NCI-H748 (cell line): Measurements from ENCODE around the gene PPM1F.

Experiments
- DNase-seq: peaks from one replicate; lab custom pipeline; 2025; ENCODE audit not compliant: unreplicated experiment; lab: John Stamatoyannopoulos, UW

Gene PPM1F

DNA sequence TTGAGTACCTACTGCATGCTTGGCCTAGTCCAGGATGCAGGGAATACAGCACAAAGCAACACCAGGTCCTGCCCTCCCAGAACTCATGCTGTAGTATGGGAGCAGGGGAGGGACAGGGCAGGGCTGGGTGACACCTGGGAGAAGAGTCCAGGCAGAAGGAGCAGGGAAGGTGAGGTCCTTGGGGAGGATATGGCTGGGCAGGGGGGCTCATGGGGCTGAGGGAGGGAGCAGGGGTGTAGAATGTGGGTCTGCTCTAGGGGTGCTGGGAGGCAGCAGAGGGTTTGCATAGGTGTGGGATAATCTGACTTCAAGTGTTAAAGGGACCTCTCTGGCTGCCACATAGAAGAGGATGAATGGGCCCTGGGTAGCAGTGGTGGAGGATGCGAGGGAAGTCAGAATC, 25.2 kb upstream of the PPM1F start:
- DNase-seq, result no peak

DNA sequence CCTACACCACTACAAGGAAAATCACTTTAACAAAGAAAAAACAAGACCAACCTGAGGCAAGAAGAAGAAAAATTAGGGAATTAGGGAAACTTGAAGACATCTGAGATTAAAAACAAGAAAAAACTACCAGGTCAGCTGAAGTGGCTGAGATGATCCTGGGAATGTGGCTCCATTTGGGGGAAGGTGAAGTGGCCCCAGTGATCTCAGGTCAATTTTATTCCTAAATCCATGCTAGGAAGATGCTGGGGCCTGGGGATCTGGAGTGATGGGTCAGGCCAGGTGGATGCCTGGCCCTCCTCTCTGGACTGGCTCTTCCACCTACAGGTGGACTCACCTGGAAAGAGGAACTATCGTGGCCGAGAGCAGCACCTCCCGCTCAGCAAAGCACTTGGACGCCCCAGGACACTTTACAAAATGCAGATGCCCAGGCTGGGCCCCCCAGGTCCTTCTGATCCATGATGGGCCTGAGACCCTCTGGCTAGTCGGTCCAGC, 23.3 kb upstream of the PPM1F start:
- no peak for DNase-seq

DNA sequence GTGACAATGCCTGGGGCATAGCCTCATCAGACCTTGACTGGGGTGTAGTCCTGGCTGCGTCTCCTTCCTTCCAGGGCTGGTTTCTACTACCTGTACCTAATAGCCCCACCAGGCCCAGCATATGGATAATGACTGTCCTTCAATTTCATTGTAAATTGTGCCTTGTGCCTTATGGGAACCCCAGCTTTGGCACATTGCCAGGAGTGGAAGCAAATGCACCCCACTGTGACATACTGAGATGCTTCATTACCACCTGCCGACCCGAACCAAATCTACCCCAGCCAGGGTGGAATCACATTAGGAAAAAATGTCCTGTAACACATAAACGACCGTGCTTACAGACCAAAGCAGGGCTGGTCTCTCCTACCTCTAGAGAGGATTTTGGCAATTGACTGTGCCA, 22.6 kb upstream of the PPM1F start:
- DNase-seq, result no peak

DNA sequence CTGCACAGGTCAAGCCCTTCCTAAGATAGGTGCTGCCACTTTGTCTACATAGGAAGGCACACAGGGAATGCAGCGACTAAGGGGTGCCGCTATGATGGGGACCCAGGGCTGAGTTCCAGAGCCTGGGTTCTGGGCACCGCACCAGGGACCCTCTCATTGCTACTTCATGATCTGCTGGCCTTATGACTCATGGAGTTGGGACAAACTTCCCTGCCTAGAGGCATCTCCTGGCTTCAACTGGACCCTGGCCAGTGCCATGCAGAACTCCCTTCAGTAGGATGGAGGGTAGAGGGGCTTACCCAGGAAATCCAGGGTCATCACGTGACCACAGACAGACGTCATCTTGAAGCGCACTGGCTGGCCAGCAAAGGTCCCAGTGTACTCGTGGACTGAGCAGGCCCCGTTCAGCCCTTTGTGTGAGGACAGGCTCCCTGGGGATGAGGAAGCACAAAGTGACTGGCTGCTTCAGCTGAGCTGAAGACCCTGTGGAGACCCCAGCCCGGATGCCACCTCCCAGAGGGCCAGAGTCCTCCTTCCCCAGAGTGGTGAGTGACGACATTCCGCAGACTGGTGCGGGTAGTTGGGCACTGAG, 21.5 kb upstream of the PPM1F start:
- DNase-seq, result no peak

DNA sequence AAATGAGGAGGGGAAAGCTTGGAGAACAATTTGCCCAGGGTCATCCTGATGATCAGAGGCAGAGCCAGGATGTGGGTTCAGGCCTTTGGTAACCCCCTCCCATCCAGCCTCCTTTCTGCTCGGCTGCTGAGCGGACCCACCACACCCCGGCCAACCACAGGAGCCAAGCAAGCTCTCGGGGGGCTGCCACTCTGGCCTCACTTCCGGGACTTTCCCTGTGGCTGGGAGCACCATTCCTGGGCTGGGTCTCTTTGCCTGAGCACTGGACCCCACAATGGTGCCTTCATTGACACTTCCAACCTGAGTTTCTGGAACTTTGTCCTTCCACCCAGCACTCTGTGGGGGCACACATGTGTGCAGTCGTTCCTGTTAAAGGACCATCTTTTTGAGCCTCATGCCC, 20.2 kb upstream of the PPM1F start:
- no peak for DNase-seq

DNA sequence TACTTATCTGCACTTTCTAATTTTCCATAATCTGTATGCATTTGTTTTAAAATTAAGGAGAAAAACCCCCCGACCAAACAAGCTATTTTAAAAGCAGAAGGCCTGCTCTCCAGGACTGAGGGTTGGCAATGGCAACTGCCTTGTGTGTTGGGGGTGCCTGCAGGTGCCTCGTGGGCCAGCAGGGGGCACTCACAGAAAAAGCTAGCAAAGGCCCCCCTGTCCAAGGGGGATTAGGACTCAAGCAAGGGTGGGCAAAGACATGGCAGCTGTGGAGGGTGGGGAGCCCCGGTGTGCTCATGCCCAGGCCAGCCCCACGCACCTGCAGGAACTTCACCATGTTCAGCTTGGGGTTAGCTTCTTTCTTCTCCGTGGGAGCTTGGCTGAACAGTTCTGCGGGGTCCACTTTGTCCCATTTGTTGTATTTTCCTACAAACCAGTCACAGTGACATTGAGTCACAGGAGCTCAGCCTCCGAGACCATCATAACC, 19.7 kb upstream of the PPM1F start:
- no peak for DNase-seq

DNA sequence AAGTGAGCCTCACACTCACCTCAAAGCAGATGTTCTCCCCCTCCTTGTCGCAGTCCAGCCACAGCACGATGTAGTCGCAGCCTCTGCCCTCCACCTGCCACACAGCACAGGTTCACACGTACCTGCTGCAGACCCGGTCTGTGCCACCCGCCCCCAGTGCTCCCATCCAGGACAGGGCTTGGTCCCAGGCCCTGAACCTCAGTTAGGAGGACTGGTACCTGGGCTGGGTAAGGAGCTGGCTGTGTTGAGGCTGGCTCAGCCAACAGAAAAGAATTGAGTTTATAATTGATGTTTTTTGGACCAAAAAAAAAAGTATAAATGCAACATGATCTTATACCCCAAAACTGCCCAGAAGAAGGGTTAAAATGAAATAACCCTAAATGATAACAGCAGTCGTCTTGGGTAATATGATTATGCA, 19.2 kb upstream of the PPM1F start:
- no peak for DNase-seq

DNA sequence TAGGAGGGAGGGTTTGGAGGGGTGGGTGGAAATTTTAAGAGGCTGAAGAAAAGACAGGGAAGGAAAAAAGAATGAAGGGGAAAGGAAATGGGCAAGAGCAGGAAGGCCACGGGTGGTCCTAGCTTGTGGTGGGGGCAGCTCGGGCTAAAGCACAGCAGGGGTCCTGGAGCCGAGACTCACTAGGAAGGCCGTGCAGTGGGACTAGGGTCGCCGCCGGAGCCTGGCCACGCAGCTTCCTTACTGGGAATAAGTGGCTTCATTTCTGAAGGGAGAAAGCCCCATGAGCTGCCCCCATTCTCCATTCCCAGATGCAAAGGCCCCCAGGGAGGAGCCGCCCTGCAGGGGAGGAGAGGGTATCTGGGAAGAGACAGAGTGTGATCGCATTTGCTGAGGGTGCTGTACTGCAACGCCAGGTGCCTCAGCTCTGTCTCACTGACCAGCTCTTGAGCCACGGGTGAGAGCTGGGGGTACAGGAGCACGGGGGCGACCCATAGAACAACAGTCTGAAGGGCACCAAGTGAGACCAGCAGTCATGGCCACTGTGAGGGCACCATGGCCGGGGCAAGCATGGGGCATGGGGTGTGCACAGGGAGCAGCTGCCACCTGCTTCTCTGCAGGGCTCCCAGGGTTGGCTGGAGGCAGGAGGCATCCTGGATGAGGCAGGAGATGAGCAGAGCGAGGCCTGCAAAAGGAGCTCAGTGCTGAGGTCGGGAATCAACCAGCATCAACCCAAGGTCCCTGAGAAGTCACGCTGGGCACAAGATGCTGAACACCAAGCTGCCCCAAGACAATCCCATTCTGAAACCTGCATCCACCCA, 18.4 kb upstream of the PPM1F start:
- DNase-seq, result no peak

DNA sequence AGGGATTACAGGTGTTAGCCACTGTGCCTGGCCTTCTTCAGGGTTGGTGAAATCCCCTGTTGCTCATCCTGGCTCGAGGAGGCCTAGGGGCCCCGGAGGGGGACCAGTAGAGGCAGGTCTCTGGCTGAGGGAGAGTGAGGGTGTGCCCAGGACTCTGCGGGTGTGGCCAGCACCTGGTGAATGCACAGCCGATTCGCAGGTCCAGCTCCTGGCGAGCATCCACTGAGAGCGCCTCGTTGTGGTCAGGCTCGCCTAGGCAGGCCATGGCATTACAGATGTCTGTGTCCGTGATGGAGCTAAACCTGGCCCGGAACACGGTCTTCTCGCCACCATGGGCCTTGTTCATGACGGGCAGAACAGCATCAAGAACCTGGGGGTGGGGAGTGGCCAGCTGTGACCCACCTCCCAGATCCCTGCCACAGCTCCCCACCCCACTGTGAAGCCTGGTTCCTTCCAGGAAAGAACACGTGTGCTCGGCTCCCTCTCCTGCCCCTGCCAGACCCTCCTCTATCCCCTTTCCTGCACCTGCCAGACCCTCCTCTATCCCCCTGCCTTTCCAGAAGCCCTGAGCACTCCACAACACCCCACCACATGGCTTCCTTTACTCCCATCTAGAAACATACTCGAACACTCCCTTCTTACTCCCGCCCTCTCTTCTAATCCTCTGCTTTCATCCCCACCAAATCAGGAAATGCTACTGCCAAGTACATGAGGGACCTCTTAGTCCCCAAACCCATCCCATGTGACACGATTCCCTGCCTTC, 17.6 kb upstream of the PPM1F start:
- no peak for DNase-seq

DNA sequence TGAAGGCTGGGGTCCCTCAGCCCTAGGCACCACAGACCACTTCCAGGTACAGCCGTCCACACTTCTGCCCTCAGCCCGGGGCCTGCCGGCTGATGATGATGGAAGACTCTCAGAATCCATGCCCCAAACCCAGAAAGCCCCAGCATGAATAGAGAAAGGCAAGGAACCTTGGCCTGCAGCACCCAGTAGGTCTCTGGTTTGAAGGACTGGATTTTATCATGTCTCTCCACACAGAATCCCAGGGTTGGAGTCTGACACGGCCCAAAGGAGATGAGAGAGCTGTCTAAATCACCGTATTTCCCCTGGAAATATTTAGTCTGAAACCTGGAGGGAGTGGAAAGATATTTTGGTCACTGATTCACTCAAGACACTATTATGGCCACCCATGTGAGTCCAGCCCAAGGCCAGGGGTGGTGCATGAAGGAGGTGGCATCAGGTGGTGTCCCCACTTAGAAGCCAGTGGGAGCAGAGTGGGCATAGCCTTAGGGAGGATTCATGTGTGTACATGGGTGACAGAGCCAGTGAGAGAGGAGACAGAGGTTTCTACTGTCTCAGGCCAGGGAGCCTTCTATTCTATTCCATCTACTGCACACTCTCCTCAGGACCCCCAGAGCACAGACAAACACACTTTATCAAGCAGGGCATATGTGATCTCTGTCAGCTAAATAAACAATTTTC, 15.9 kb upstream of the PPM1F start:
- no peak for DNase-seq

DNA sequence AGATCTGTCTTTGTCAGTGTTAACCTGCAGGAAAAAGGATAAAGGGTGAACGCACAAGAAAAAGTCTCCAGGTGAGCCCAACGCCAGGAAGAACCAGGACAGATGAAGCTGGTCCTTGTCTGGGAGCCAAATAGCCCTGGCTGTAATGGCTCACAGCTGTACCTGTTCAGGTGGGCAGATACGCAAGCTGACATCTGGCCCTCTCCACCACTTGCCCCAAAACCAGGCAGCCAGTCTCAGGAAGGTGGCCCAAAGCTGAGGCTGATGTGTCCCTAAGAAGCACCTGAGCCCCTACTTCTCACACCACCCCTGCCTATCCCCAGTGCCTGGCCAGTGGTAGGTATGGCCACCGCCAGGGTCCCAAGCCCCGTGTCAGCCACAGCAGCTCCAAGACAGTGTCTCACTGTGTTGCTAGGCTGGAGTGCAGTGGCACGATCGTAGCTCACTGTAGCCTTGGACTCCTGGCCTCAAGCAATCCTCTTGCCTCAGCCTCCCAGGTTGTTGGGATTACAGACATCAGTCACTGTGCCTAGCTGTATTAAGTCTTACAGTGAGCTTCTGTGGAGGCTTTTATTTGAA, 15.1 kb upstream of the PPM1F start:
- no peak for DNase-seq

DNA sequence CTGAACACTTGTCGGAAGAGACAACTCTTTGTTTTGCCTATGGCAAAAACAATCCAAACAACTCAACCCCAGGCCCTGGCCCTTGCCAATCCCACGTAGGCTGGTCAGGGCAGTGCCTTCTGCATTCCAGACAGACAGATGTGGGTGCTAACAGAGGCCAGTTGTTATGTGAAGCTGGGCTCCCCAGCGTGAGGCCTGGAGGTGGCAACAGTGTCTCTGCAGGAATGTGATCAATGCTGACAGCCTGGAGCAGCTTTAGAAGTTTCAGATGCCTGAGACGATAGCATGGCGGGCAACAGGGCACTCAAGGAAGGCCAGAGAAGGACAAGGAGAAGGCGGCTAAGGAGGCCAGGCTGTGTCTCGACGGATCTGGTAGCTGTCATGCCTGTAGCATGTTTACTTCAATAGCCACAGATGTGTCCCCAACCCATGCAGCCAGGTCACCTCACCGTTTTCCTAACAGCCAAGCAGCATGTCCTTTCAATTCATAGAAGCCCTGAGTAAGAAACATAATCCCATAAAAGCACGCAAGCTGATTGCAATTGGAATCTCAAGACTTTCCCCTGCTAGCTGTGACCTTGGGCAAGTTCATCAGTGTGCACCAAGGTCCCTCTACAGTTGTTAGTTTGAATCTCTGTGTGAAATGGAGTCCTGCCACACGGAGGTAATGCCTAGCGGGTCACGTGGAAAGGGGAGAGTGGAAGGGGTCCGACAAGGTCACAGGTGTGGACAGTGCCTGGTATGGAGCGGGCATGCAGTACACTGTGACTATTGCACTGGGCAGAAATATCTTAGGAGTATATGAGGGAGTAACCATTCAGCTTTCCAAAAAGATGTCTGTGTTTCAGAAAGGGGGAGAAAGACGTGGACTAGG, 14.2 kb upstream of the PPM1F start:
- no peak for DNase-seq

DNA sequence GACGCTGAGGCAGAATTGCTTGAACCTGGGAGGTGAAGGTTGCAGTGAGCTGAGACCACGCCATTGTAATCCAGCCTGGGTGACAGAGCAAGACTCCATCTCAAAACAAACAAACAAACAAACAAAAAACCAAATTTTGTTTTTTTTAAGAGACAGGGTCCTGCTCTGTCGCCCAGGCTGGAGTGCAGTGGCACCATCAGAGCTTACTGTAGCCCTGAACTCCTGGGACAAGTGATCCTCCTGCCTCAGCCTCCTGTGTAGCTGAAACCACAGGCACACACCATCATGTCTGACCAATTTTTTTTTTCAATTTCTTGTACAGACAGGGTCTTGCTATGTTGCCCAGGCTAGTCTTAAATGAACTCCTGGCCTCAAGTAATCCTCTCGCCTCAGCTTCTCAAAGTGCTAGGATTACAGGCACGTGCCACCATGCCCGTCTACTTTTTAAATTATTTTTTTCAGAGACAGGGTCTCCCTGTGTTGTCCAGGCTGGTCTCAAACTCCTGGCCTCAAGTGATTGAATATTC, 13.2 kb upstream of the PPM1F start:
- no peak for DNase-seq

DNA sequence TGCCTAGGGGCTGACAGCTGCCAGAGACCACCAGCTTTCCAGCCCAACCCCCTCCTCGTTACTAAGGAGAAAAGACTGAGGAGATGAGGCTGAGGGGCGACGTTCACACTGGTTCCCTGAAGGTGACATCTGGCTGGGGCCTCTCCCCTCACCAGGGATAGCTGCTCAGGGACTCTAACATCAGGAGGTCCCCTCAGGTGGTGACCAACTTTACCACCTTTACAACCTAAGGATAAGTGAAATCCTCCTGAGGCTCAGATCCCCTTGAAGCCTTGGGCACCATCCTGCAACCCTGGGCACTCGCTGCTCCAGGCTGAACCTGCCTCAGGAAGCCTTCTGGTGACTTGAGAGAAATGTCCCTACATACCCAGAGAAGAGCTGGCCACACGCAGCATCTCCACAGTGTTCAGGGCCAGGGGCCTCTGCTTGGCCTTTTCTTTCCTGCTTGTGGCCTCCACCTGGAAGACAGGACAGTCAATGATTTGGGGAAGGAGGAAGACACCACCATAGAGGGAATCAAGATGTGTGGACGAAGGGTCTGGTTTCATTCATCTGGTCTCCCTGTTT, 12.4 kb upstream of the PPM1F start:
- no peak for DNase-seq

DNA sequence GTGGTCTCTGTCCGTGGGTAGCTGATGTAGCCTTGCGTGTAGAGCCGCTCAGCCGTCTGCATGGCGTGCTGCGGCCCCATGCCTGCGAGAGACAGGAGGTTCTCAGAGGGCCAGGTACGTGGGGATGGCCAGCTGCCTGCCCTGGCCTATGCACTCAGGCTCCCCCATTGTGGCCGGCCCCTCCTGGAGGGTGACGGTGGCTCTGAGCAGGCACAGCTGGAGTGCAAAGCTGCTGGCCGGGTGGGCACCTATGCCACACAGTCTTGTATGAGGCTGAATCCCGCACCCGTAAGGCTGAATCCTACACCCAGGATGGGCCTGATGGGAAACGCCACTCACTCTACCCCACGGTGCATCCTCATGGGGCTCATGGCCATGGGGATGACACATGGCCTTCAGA, 11.6 kb upstream of the PPM1F start:
- no peak for DNase-seq

DNA sequence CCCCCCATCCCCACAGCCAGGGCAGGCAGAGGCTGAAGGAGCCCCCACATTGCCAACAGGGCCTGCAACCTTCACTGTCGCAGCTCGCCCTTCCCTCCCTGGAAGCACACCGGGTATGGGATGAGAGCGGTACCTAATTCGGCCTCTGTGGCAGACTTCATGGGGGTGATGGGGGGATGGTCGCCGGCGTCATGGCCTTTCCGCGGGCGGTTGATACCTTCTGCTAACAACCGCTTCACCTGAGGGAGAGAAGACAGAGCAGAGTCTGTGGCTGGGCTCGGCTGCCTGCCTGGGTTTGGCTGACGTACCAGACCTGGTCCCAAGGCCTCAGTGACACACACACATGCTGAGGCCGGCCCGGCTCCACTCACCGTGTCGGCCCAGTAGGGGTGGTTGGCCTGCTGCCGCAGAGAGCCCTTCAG, 11.2 kb upstream of the PPM1F start:
- DNase-seq, result no peak

DNA sequence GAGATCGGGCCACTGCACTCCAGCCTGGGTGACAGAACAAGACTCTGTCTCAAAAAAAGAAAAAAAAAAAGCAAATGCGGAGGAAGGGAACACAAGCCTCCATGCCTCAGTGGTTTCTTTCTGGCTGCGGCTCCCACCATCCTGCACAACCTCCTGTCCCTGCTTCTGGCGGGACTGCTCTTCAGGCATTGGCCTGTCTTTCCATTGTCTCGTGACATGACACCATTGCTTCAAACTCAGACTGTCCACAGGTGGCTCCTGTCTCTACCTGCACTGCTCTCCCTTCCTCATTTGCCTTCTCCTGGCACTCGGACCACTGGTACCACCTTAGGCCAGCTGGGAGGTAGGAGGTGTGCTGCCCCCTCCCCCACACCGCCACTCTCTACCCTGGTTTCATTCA, 10.6 kb upstream of the PPM1F start:
- DNase-seq, result no peak

DNA sequence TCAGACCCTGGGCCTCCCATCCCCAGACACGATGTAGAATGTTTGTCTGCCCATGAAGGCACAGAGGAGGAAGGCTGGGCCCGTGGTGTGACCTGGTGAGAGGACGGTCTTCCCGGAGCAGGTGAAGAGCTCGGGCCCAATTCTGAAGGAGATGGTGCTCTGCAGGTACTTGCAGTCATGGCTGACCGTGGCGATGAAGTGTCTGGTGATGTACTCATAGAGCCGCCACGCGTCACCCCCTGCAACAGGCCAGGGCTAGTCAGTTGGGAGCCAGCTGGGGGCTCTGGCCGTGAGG, 10.0 kb upstream of the PPM1F start:
- DNase-seq, result no peak

DNA sequence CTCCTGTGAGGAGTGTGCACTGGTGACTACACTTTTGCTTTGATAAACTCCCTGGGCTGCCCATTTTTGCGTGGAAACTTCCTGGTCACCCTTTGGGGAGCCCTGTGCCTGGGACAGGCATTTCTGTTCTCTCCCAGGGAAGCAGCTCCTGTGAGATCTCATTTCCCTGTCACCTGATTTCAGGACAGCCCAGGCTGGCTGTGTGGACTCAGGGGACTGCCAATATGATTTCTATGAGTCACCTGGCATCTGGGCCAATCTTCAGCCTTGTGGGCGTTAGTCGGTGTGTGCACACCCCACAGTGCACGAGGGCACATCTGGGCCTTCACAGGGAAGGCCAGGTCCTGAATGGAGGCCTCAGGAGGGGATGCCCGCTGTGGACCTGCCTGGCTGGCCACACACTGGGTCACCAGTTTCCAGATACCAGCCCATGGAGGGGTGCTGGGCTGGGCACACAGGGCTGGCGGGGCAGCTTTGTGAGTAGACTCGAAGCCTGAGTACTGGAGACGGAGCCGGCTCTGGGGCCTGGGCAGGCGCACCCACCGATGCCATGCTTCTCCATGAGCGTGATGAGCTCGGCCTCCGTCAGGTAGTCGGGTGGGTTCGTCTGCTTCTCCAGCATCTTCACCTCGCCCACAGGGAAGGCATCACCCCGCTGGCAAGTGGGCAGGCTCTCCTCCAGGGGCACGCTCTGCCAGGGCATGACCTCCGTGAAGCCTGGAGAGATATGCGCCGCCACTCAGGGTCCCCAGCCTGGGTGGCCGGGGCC, 9.4 kb upstream of the PPM1F start:
- DNase-seq, result no peak
